Transverse colon (tissue), 4 donors: ENCODE data around the gene EYS. TPM values are rescaled to one million over a fixed set of nuclear protein-coding genes. Genes with fewer than 3 reads are reported as not detected.
A peak's percentile ranks its signal among the peaks of the same experiment; 100 is the strongest.

Source experiments
- DNase-seq: peaks from one replicate; pipeline ENCODE4 v3.0.0-alpha.2; 2019
- H3K27ac ChIP-seq, 4 donors: fragments of 200-600 bp; sonication (generic); 2 replicates each; pipeline ENCODE4 v1.5.1; 2016 to 2018; ENCODE audit warnings: inconsistent platforms in 4 of 4
- H3K27me3 ChIP-seq: fragments of 200-600 bp; sonication (generic); 2 replicates; pipeline ENCODE4 v1.5.1; 2017; ENCODE audit warnings: inconsistent platforms
- H3K36me3 ChIP-seq, 4 donors: fragments of 200-600 bp; sonication (generic); 2 replicates each; pipeline ENCODE4 v1.5.1; 2017 to 2019; ENCODE audit warnings: inconsistent platforms in 4 of 4
- H3K4me1 ChIP-seq, 4 donors: fragments of 200-600 bp; sonication (generic); 2 replicates each; pipeline ENCODE4 v1.5.1; 2017 to 2020; ENCODE audit warnings: inconsistent platforms in 4 of 4
- H3K4me3 ChIP-seq, 4 donors: fragments of 200-600 bp; sonication (generic); 1 replicate in 1 of 4; 2 replicates in 3 of 4; pipeline versions ENCODE4 v1.5.1 to v1.6.1; 2017 to 2019; ENCODE audit warnings: inconsistent platforms in 4 of 4
- H3K9me3 ChIP-seq, 2 donors: fragments of 200-600 bp; sonication (generic); 2 replicates each; pipeline ENCODE4 v1.5.1; 2017 to 2019; ENCODE audit warnings: inconsistent platforms in 2 of 2
- CTCF ChIP-seq, 5 experiments: fragments of 200-600 bp in 3 of 5; fragments of 450-650 bp in 2 of 5; sonication (generic) in 3 of 5; IDR thresholded peaks; 1 replicate in 2 of 5; 2 replicates in 3 of 5; pipeline ENCODE4 v1.5.1; 2016 to 2017; ENCODE audit warnings: antibody characterized with exemption in 5 of 5, inconsistent platforms in 3 of 5, mild to moderate bottlenecking in 2 of 5, moderate library complexity in 1 of 5
- EP300 ChIP-seq: sonication (generic); formaldehyde crosslinking; IDR thresholded peaks from one replicate; pipeline ENCODE4 v1.6.1; 2017; ENCODE audit warnings: antibody characterized with exemption, low read depth
- POLR2A ChIP-seq: fragments of 450-650 bp; IDR thresholded peaks from one replicate; pipeline ENCODE4 v1.6.1; 2016; ENCODE audit warnings: antibody characterized with exemption, mild to moderate bottlenecking, moderate library complexity
- POLR2AphosphoS5 ChIP-seq, 3 donors: sonication (generic); formaldehyde crosslinking; IDR thresholded peaks; one replicate each; pipeline ENCODE4 v1.6.1; 2016; ENCODE audit warnings: antibody characterized with exemption in 3 of 3
- WGBS, 2 donors: methylation state at CpG; one replicate each; pipeline ENCODE4 v1.1.5; 2018; ENCODE audit warnings: low coverage in 1 of 2; 5-methylcytosine and 5-hydroxymethylcytosine counted together
- in situ Hi-C, 4 donors: fragments of 200-750 bp; cut with MboI; loops; one replicate each; pipeline versions ENCODE4 v1.15.0 to v1.15.1; 2017; ENCODE audit warnings: low sequenced_read_pairs in 3 of 4, low pct_ligation_motif_present in 1 of 4, low pct_unique_long_range_greater_than_20kb in 1 of 4
- intact Hi-C: fragments of 100-400 bp; cut with DNase I; formaldehyde crosslinking; loops from one replicate; pipeline ENCODE4 v1.15.1; 2023; ENCODE audit warnings: low total_unique reads
- total RNA-seq, 4 donors: library from RNA; depleted of rRNA; stranded (reverse); fragments of >200 nt; gene quantifications; one replicate each; pipeline ENCODE4 v1.1.0, GENCODE V29; 2016

Gene EYS
- total RNA-seq, 4 donors from 2014 or later: 0.41 TPM; not detected in 3

DNA sequence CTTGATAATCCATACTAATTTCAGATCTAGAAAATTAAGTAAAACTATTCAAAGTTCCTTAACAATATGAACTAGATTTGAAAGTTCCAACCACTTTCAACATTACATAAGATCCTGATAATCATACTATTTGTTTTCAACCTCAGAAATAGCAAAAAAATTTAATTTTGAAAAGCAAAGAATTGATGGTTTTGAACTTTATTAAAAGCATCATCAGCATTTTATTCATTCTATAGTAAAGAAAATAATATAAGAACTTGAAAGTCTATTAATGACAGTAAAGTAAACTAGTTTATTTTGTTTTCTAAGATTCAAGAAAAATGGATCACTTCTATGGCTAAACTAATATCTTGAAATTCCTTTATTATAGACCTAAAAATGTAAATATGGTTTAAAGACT is 26.8 kb downstream of the EYS start:
- in situ Hi-C loops (no loop called here), intact Hi-C loops (no loop called here)
- no peaks in the 10 kb centered on the region for H3K4me1 ChIP-seq
- no peak overlapping the region for H3K27ac ChIP-seq
- H3K27me3 ChIP-seq: no peaks in the 10 kb centered on the region
- no peak for TF ChIP-seq CTCF (IDR thresholded peaks at IDR 0.05)
- TF ChIP-seq POLR2A: no peak
- H3K9me3 ChIP-seq: no peaks in the 10 kb centered on the region
- no peak overlapping the region for H3K4me3 ChIP-seq
- no peak for DNase-seq
- H3K36me3 ChIP-seq: no peaks in the 10 kb centered on the region

DNA sequence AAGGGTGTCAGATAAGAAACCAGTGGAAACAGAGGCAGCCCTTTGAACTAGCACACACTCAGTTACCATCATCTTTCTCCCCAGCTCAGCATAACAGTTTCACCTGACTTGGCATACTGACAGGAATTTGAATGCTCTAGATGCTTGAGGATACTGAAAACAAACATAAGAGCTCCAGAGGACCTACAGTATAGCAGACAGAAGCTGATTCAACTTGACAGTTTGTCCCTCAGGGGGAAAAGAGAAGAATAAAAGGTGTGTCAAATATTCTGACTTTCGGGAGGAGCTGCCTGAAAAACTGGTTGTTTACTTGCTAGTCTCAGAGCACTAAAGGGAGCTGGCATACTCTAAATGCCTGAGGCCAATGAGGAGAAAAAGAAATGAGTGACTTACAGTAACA is 35.1 kb downstream of the EYS start:
- H3K4me3 ChIP-seq: no peak overlapping the region
- no peak for DNase-seq
- WGBS, 2 donors: 63 to 70% methylated on average over 1 of the region's 1 CpG
- intact Hi-C loops: no loop called here
- H3K27me3 ChIP-seq: no peaks in the 10 kb centered on the region
- TF ChIP-seq EP300 (no peak), POLR2A (no peak), POLR2AphosphoS5 (IDR thresholded peaks at IDR 0.05) (no peak)
- H3K27ac ChIP-seq: no peak overlapping the region
- in situ Hi-C loops: no loop called here
- peaks cover 5 to 10% of the 10 kb centered on the region in 2 donors for H3K9me3 ChIP-seq
- peaks cover 0 to 8% (median 0%) of the 10 kb centered on the region in 4 donors for H3K4me1 ChIP-seq
- no peaks in the 10 kb centered on the region for H3K36me3 ChIP-seq

GRCh38 chr6:65667916-65668656 is 38.9 kb downstream of the EYS start:
- DNase-seq: peak; percentile 6

DNA sequence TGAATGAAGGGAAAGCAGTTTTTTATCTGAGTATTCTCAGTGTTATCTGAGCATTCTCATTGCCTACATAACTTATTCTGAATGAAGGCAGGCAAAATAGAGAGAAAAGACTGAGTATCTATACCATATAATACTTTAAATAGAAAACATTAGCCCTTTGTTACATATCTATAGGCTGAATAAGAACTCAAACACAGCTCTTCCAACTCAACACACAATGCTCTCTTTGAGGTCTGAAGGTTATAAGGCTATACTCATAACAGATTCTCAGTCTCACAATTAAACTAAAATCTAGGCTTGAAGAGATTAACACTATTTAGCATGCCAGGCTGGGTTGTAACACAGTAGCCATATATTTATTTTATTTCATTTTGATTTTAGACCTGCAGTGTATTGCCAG is 56.9 kb downstream of the EYS start:
- no peak for TF ChIP-seq EP300
- no peak for TF ChIP-seq POLR2AphosphoS5 (IDR thresholded peaks at IDR 0.05)
- no peak for TF ChIP-seq POLR2A
- TF ChIP-seq CTCF (IDR thresholded peaks at IDR 0.05): no peak
- no peaks in the 10 kb centered on the region for H3K9me3 ChIP-seq
- no peak overlapping the region for H3K4me3 ChIP-seq
- no peaks in the 10 kb centered on the region for H3K36me3 ChIP-seq
- H3K27ac ChIP-seq: no peak overlapping the region
- no peaks in the 10 kb centered on the region for H3K4me1 ChIP-seq
- H3K27me3 ChIP-seq: no peaks in the 10 kb centered on the region
- in situ Hi-C loops (no loop called here), intact Hi-C loops (no loop called here)
- no peak for DNase-seq

More at GRCh38 chr6:65667916-65668656, 38.9 kb downstream of the EYS start:
- intact Hi-C loops: no loop called here
- no peak for TF ChIP-seq POLR2AphosphoS5 (IDR thresholded peaks at IDR 0.05)
- TF ChIP-seq EP300: no peak
- in situ Hi-C loops: no loop called here
- peaks cover 0 to 8% (median 0%) of the 10 kb centered on the region in 4 donors for H3K4me1 ChIP-seq
- no peaks in the 10 kb centered on the region for H3K27me3 ChIP-seq
- no peaks in the 10 kb centered on the region for H3K9me3 ChIP-seq
- no peak overlapping the region for H3K27ac ChIP-seq
- H3K36me3 ChIP-seq: no peaks in the 10 kb centered on the region
- H3K4me3 ChIP-seq: no peak overlapping the region

GRCh38 chr6:65649392-65649791 is 57.6 kb downstream of the EYS start:
- in situ Hi-C loops: no loop called here
- WGBS, 2 donors: 73 to 84% methylated on average over 3 of the region's 3 CpGs
- TF ChIP-seq POLR2A (no peak), CTCF (IDR thresholded peaks at IDR 0.05) (no peak), EP300 (no peak), POLR2AphosphoS5 (IDR thresholded peaks at IDR 0.05) (no peak)

More at GRCh38 chr6:65649392-65649791, 57.6 kb downstream of the EYS start:
- Histone ChIP-seq H3K9me3 (no peaks in the 10 kb centered on the region), H3K36me3 (no peaks in the 10 kb centered on the region), H3K4me3 (no peak overlapping the region), H3K27ac (no peak overlapping the region), H3K27me3 (no peaks in the 10 kb centered on the region), H3K4me1 (no peaks in the 10 kb centered on the region)
- intact Hi-C loops: no loop called here
- DNase-seq: no peak
